ENCODE data around the gene NYAP2.

The NYAP2 gene

DNA sequence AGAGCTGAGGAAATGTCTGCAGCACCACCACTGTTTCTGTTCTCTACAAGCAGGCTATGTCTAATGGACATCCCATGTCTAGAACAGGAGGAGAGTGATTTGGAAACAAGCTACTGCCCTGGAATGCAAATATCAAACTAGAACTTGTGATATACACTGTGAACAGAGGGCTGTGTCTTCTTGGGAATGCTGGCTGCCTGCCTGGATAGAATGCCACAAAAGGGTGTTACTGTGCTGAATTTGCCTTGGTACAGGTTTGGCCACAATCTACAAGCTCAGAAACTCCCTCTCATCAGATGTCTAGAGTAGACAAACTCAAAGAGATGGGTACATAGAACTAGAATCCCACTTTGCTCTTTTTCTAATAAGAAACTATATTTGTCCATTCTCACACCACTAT is 170.5 kb downstream of the NYAP2 start:
- DNase-seq = no peak

DNA sequence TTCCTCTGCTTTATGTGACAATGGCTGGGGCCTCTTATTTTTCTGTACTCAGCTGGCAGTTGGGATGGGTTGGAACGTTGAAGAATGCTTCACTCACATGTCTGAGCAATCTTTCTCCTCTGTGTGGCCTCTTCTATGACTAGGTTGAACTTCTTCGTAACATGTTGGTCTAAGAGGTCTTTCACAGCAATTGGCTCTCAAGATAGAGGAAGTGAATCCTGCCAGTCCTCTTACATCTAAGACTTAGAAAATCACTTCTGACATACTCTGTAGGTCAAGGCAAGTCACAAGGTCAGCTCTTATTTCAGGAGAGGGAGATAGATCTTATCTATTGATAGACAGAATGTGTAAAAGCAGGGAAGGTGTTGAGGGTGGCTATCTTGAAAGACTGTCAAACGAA is 174.1 kb downstream of the NYAP2 start:
- peak; percentile 78 for DNase-seq

DNA sequence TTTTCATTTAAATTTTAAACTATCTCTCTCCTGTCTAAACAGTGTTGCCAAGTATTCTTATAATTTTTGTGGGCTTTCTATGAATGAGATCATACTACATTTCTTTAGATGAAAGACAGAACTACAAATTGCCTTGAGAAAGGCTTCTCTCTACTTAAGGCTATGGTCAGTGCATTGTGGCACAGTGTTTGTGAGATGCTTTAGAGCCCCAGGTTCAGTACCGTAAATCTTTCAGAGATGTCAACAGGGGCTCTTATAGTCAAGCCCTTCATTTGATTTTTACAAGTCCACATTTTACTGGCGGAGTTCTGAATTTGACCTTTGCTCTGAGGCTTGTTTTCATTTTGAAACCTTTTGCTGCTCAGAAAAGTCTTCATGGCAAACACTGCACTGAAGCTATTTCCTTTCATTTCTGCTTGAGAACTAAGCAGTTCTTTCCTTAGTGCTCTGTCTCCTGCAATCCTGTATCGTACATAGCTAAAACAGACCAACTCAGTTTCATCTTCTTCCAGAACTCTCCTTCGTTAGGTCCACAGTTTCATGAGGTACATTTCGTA is 175.2 kb downstream of the NYAP2 start:
- DNase-seq = no peak

DNA sequence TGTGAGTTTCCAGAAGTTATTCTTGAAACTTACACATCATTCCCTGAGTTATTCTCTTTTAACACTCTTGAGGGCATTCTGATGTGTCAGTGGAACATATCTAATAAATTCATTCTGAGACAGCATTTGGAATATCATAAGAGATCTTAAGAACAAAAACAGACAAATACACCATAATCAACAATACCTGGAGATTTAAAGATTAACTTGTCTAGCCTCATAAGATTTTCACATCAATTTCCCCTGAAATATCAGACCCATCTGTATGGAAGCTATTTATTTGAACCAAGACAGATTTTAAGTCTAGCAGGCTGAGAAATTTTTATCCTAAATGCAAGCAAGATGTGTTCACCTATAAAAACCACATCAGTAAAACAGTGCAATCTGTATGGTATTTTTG is 181.6 kb downstream of the NYAP2 start:
- no peak for DNase-seq

DNA sequence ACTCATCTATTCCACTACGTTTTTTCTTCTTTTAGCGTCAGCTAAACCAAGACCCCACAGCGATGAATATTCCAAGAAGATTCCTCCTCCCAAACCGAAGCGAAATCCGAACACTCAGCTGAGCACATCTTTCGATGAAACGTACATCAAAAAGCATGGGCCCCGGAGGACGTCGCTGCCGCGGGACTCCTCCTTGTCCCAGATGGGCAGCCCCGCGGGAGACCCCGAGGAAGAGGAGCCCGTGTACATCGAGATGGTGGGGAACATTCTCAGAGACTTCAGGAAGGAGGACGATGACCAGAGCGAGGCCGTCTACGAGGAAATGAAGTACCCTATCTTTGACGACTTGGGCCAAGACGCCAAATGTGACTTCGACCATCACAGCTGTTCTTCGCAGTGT is 182.4 kb downstream of the NYAP2 start:
- DNase-seq = no peak

DNA sequence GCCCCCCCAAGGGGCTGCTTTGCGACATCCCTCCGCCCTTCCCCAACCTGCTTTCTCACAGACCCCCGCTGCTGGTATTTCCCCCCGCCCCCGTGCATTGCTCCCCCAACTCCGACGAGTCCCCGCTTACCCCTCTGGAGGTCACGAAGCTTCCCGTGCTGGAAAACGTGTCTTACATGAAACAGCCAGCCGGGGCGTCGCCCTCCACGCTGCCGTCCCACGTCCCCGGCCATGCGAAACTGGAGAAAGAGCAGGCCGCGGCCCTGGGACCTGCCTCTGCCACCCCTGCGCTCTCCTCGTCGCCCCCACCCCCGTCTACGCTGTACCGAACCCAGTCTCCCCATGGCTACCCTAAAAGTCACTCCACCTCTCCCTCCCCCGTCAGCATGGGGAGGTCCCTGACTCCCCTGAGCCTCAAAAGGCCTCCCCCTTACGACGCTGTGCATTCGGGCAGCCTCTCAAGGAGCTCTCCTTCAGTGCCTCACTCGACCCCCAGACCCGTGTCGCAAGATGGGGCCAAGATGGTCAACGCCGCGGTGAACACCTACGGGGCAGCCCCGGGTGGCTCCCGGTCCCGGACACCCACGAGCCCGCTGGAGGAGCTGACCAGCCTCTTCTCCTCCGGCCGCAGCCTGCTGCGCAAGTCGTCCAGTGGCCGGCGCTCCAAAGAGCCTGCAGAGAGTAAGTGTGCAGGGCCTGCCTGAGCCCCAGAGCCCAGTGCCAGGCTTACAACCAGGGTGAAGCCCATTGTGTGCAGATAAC is 183.0 kb downstream of the NYAP2 start:
- no peak for DNase-seq

DNA sequence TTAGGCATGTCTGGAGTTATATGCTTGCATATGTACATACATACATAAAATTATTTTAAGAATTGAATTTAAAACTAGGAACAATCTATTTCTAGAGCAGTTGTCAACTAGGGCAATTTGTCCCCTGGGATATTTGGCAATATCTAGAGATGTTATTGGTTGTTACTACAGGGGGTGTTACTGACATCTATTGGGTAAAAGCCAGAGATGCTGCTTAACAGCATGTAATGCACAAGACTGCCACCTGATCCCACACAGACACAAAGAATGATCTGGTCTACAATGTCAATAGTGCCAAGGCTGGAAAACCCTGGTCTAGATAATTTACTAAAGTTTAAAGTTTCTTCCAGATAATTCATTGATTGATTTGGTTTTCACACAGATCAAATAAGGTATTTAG is 185.3 kb downstream of the NYAP2 start:
- no peak for DNase-seq

DNA sequence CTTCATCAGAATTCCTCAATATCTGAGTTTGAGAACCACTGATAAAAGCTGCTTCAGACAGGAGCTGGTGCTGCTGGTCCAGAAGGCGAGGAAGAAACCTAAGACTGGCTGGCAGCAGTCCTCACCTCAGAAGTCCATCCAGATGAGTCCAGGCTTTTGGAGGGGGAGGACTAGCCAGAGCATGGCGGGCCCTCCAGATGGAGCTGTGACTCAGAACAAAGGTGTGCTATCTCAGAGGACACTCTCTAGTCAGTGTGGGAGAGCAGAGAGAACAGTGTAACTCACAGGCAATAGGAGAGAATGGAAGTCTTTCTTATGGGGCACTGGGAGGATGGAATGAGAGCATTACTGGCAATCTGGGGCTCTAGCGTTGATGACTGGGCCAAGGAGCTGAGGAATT is 191.4 kb downstream of the NYAP2 start:
- no peak for DNase-seq

DNA sequence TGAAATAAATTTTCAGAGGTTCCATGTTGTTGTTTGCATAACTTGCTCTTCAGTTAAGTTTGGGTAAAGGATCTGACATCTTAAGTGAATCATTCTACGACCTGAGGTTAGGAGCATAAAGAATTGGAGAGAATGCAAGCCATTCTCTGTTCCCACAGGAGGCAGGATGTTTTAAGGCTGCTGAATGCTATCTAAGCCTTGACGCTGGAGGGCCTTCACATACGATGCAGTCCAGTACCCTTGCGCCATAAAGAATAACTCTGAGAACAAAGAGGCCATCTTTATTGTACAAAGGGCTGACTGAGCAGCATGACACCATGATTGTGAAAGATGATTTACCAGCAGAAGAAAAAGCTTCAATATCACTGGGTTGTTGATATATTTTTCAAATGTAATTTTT is 198.4 kb downstream of the NYAP2 start:
- no peak for DNase-seq

DNA sequence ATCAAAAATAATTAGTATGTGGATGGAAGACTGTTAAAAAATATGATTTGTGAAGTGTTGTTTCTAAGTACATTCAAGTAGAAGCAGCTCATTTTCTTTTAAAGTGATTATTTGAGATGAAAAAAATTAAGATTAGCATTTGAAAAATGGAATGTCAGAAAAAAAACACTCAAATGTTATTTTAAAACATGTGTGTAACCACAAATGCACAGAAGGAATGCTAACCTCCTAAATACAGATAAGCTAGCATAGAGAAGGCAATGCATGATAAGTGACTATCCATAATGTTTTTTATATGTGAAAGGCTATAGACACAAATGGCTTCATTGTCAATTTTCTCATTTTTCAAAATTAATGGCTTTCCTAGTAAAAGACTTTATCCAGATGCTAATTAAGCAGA is 198.9 kb downstream of the NYAP2 start:
- DNase-seq = no peak

DNA sequence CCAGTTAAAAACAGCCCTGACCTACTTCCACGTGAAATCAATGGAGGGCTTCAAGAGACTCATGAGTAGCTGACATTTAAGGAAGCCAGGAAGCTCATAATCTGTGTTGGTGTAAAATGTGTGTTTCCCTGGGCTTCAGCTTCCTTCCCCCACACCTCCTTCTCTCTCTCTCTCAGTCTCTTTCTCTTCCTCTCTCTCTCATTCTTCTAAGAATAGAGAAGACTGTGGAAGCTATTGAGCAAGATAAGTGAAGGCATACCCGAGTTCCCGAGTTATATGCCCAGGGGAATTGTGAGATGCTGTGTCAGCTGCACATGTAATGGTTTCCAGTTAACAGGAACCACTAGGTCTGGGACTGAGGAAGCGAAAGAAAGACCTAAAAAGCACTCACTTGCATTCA is 199.4 kb downstream of the NYAP2 start:
- peak; percentile 81 for DNase-seq

DNA sequence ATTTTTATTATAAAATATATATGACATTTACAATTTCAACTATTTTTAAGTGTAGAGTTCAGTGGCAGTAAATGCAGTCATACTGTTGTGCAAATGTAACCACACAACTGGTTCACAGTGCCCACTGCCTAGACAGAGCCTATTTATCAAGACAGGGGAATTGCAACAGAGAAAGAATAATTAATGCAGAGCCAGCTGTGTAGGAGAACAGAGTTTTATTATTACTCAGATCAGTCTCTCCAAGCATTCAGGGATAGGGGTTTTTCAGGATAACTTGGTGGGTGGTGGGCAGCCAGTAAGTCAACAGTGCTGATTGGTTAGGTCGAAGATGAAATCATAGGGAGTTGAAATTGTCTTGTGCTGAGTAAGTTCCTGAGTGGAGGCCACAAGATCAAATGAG is 200.3 kb downstream of the NYAP2 start:
- peak; percentile 44 for DNase-seq

DNA sequence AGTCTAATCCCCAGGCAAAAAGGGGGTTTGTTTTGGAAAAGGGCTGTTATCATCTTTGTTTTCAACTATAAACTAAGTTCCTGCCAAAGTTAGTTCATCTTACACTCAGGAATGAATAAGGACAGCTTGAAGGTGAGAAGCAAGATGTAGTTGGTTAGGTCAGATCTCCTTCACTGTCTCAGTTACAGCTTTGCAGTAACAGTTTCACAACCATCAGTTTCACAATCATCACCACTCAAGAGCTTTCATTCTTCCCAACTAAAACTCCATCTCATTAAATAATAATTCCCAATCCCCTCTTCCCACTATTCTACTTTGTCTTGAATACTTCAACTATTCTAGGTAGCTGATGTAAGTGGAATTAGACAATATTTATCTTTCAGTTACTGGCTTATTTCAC is 200.9 kb downstream of the NYAP2 start:
- DNase-seq = peak; percentile 17

DNA sequence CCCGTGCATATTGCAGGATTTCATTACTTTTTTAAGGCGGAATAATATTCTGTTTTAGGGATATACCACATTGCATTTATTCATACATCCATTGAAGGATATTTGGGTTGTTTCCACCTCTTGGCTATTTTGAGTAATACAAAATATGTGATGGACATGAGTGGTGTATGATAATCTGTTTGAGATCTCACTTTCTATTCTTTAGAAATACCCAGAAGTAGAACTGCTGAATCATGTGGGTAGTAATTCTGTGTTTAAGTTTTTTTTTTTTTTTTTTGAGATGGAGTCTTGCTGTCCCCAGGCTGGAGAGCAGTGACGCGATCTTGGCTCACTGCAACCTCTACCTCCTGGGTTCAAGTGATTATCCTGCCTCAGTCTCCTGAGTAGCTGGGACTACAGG is 201.4 kb downstream of the NYAP2 start:
- DNase-seq = peak; percentile 27

DNA sequence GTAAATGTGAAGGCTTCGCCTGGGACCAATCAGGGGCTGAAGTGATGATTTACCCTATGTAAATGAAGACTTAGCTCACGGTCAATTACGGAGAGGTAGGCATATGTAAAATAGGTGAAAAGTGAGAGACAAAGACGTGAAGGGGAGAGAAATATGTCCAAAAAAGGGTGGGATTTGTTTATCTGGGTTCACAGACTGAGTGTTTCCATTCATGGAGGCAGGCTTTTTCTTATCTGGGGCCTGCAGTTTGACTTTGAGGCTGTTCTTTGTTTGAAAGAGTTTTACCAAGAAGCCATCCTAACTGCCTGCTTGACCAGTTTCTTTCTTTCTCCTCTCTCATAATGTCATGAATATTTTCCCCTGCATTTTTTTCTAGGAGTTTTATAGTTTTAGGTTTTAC is 202.7 kb downstream of the NYAP2 start:
- DNase-seq = no peak

DNA sequence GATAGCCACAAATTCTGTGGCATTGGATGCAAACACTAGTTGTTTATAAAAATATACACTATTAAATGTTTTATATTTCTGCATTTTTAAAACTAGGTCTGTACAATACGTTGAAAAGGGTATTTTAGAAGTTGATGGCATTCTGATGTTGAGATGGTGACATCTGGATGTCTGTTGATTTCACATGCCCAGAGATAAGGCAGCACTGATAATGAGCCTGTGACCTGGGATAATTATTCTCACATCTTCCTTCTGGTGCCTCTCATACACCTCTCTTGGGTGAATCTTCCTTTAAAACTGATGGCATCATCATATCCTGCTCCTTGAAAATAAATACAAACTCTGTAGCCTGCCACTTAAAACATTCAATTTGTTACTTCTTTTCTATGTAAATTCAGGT is 208.6 kb downstream of the NYAP2 start:
- DNase-seq = no peak

DNA sequence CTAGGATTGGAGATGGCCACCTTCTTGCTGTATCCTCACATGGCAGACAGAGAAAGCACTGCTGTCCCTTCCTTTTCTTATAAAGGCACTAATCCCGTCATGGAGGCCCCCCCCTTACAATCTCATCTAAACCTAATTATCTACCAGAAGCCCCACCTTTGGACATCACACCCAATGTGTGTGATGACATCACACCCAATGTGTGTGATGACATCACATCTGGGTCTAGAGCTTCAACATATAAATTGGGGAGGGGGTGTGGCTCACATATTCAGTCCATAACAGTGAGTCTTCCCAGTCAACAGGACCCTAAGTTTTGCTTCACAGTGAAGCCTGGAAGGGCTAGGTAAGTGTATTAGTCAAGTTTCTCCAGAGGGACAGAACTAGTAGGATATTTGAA is 213.1 kb downstream of the NYAP2 start:
- no peak for DNase-seq

DNA sequence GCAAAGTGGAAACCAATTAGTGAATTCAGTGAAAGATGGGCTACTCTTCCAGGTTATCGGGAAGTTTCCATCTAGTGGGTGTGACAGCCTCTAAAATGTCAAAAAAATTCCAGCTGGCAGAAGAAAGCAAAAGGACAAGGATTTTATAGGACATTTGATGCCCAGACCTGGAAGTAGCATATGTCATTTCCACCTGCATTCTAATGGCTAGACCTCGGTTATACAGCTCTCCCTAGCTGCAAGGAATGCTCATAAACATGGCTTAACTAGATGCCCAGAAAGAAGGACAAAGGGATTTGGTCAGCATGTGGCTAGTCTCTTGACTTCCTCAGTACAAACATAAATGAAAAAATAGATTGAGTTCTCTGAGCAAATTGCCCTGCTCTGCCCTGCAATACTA is 215.4 kb downstream of the NYAP2 start:
- no peak for DNase-seq

DNA sequence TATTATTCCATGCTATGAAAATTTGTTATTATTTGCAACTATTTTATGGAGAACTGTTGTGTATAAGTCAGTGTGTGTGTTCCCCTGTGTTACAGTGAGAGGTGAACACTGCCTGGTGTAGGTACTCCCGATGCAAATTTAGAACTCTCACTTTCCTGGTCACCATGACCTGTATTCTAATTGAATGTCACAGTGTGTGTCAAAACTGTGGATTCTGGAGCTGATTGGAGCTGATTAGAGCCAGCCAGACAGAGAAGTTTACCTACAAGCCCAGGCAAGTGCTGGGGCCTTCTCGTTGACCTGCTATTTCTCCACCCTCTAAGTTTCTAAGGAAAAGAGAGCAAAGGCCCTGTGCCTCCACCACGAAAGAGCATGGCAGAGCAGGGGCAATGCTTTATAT is 216.0 kb downstream of the NYAP2 start:
- DNase-seq = no peak

DNA sequence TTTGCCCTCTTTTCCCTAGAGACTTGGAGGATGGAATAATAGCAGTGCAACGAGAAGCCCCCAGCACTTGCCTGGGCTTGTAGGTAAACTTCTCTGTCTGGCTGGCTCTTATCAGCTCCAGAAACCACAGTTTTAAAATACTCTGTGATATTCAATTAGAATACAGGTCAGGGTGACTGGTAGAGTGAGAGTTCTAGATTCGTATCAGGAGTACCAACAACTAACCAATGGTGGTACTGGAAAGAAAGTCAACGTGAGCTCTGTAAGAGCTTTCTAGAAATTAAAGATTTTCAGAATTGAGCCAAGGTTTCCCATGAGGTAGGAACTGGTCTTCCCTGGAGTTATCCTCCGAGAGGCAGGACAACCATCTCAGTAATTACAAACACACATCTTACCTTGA is 216.9 kb downstream of the NYAP2 start:
- no peak for DNase-seq

DNA sequence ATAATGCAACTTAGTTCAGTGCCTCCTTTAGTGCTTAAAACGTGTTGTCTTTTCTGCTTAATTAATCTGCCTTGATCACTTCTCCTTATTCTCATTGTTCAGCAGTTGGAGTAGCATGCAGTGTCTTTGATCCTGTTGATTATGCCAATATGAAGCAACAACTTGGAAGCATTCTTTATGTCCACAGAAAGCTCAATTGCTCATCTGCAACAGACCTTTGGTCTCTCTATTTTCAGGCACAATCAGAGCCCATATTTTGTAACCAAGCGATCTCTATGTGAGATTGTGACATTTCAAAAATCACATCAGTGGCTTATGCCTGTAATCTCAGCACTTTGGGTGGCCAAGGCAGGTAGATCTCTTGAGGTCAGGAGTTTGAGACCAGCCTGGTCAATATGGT is 217.3 kb downstream of the NYAP2 start:
- no peak for DNase-seq

DNA sequence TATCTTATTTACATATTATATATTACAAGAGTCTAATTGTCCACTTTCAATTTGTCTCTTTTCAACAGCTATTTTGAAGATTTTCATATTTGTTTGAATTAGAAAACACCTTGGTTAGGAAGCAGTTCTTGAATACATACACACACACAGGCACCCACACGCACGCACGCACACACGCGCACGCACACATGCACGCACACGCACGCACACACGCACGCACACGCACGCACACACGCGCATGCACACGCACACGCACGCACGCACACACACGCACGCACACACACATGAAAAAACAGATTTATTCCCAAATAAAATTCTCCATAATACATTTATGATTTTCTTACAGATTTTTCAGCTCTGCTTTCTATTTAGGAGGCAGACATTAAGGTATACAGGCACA is 220.7 kb downstream of the NYAP2 start:
- DNase-seq = no peak

DNA sequence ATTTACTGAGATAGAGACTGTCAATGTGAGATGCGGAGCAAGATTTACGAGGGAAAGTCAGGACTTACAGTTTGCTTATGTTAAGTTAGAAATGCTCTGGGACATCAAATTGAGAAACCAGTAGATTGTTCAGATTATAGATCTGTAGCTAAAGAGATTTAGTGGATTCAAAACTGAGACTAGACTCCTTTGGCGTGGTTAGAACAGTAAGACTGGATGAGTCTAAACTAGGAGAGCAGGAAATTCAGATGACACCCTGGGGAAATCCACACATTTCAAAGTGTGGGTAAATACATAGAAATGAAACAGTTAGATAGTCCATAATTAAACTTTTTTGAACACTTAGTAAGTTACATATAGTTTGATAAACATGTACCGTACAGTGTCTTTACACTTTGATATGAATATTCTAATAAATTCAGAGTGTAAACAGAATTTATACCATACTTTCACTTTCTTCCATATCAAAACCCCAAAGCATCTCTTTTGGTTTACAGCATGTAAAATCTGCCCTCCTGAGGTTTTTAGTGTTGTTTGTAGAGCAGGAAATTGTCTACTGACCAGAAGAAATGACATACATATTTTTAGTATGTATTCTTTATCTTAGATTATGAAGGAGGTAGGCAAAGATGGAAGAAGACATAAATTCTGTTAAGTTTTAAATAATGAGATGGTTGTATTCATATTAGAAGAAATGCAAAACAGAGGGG is 231.5 kb downstream of the NYAP2 start:
- DNase-seq = no peak

DNA sequence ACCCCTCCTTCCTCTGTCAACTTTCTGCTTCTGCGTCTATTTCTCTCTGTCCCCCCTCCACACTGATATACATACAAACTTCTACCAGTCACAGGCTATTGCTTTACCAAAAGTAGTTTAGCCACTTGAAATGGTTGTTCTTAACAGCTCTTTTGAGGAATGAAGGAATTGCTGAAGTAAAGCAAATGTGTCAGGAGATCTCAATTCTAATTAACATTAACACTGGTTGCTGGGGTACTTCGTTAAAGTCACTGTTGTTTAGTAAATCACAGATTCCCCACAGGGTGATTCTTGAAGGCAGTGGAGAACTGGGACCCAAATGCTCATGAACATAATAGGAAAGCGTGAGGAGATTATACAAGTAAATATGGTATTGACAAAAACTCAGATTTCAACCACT is 232.8 kb downstream of the NYAP2 start:
- DNase-seq = no peak

DNA sequence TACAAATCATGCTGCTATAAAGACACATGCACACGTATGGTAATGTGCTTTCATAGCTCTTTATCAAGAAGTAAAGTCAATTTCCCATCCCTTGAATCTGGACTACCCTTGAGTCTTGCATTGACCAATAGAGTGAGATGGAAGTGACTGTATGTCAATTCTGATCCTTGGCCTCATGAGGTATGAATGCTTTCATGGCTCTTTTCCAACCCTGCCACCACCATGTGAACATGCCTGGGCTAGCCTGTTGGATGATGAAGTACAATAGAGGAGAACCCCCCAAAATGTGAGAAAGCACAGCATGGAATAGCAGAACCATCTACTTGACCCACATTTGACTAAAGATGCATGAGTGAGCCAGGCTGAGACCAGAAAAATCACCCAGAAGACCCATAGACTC is 237.0 kb downstream of the NYAP2 start:
- no peak for DNase-seq
